ENCODE data around the gene VARS2.
A peak's percentile ranks its signal among the peaks of the same experiment; 100 is the strongest.

VARS2 gene

DNA sequence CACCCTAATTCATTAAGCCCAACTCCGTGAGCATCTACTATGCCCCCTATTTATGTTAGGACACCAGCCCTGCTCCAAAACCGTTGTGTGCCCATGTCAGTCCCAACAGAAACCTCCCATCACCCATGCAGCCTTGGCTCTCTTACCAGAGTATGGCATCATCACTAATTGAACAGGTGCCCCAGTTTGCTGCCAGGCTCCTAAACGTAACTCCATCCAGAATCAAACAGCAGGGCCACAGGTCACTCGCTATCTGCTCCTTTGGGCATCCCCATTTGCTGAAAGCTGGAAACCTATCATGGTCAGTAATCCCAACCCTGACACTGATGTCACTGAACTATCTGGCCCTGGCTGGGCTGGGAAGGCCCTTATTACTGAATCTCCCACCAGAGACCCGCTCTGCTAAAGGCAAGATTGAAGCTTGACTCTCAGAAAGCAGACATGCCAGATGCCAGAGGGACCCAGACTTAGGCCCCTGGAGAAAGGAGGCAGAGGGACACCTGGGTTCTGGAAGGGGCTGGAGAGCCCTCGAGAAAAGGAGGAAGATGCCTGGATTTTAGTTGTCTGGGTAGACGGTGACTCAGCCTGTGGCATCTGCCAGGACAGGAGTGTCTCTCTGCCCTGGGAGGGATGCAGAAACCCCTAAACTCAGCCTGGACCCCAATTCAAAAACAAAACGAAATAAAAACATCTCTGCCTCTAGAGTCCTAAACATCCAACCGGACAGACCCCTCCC is 40.8 kb downstream of the VARS2 start:
- Histone ChIP-seq H3K9me3 (no peaks in the 10 kb centered on the region), H3K27me3 (peaks cover 67% of the 10 kb centered on the region), H3K36me3 (no peaks in the 10 kb centered on the region), H3K4me1 (no peaks in the 10 kb centered on the region), H3K4me3 (ENCODE audit: low read depth, low read length) (peak overlapping the region; percentile 48)
- DNase-seq, result no peak
- no peak for TF ChIP-seq CTCF (IDR thresholded peaks at IDR 0.05; ENCODE audit: low read depth, low read length)

GRCh38 chr6:30955367-30956042 is 41.5 kb downstream of the VARS2 start:
- TF ChIP-seq CTCF (IDR thresholded peaks at IDR 0.05; ENCODE audit: low read depth, low read length), result no peak
- H3K36me3 ChIP-seq, result no peaks in the 10 kb centered on the region
- no peaks in the 10 kb centered on the region for H3K4me1 ChIP-seq
- H3K9me3 ChIP-seq, result no peaks in the 10 kb centered on the region
- H3K4me3 ChIP-seq (ENCODE audit: low read depth, low read length), result peak overlapping the region; percentile 48
- H3K27me3 ChIP-seq, result peaks cover 73% of the 10 kb centered on the region
- peak; percentile 30 for DNase-seq

- no peak for TF ChIP-seq CTCF (IDR thresholded peaks at IDR 0.05; ENCODE audit: low read depth, low read length)
- no peaks in the 10 kb centered on the region for H3K4me1 ChIP-seq
- no peak for DNase-seq
- H3K27me3 ChIP-seq, result peaks cover 78% of the 10 kb centered on the region
- no peaks in the 10 kb centered on the region for H3K9me3 ChIP-seq
- no peak overlapping the region for H3K4me3 ChIP-seq (ENCODE audit: low read depth, low read length)
- no peaks in the 10 kb centered on the region for H3K36me3 ChIP-seq
These were observed 43.7 kb downstream of the VARS2 start for GRCh38 chr6:30957716-30958115.

- Histone ChIP-seq H3K4me3 (ENCODE audit: low read depth, low read length) (no peak overlapping the region), H3K4me1 (no peaks in the 10 kb centered on the region), H3K27me3 (peaks cover 49% of the 10 kb centered on the region), H3K9me3 (no peaks in the 10 kb centered on the region), H3K36me3 (no peaks in the 10 kb centered on the region)
- TF ChIP-seq CTCF (IDR thresholded peaks at IDR 0.05; ENCODE audit: low read depth, low read length), result no peak
- DNase-seq, result no peak
These were observed 47.1 kb downstream of the VARS2 start for GRCh38 chr6:30960907-30961673.

GRCh38 chr6:30962716-30963115 is 48.7 kb downstream of the VARS2 start:
- Histone ChIP-seq H3K36me3 (no peaks in the 10 kb centered on the region), H3K9me3 (no peaks in the 10 kb centered on the region), H3K4me1 (no peaks in the 10 kb centered on the region), H3K4me3 (ENCODE audit: low read depth, low read length) (no peak overlapping the region), H3K27me3 (peaks cover 35% of the 10 kb centered on the region)
- no peak for DNase-seq
- no peak for TF ChIP-seq CTCF (IDR thresholded peaks at IDR 0.05; ENCODE audit: low read depth, low read length)
